HepG2 (cell line): ENCODE measurements around the gene SEC14L5. TPM values are rescaled to one million over a fixed set of nuclear protein-coding genes. Genes with fewer than 3 reads are reported as not detected.
A peak's percentile ranks its signal among the peaks of the same experiment; 100 is the strongest.

Source experiments
- BCL6 ChIP-seq: IDR thresholded peaks from 2 replicates; pipeline ENCODE4 v1.6.1; 2016; ENCODE audit warnings: missing genetic modification reagents, missing compliant biosample characterization
- CREB1 ChIP-seq, 2 experiments: fragments of 450-650 bp in 1 of 2; IDR thresholded peaks; 2 replicates each; pipeline ENCODE4 v1.6.1; 2016 to 2017; ENCODE audit warnings: control low read depth in 1 of 2, mild to moderate bottlenecking in 1 of 2, missing compliant biosample characterization in 1 of 2, missing genetic modification characterization in 1 of 2
- GPN1 ChIP-seq: sonication (generic); formaldehyde crosslinking; IDR thresholded peaks from 2 replicates; pipeline ENCODE4 v1.5.1; 2020; ENCODE audit warnings: missing genetic modification reagents, borderline replicate concordance
- HOXD1 ChIP-seq: sonication (generic); formaldehyde crosslinking; IDR thresholded peaks from 2 replicates; pipeline ENCODE4 v1.5.0; 2020; ENCODE audit warnings: missing genetic modification reagents
- JUNB ChIP-seq: sonication (generic); formaldehyde crosslinking; IDR thresholded peaks from 2 replicates; pipeline ENCODE4 v1.8.0; 2022; ENCODE audit warnings: missing genetic modification reagents, mild to moderate bottlenecking, borderline replicate concordance
- KAT7 ChIP-seq: IDR thresholded peaks from 2 replicates; pipeline ENCODE4 v1.6.1; 2018; ENCODE audit warnings: borderline replicate concordance, missing compliant biosample characterization
- KDM5A ChIP-seq: fragments of 200-600 bp; sonication (generic); IDR thresholded peaks from 2 replicates; pipeline ENCODE4 v1.7.0; 2018; ENCODE audit warnings: antibody characterized with exemption, mild to moderate bottlenecking, low read length, borderline replicate concordance
- MTA3 ChIP-seq: sonication (generic); formaldehyde crosslinking; IDR thresholded peaks from 2 replicates; pipeline ENCODE4 v1.4.0; 2020; ENCODE audit warnings: missing genetic modification reagents
- MZF1 ChIP-seq: sonication (generic); formaldehyde crosslinking; IDR thresholded peaks from 2 replicates; pipeline ENCODE4 v1.8.1; 2023; ENCODE audit warnings: mild to moderate bottlenecking, missing genetic modification reagents, borderline replicate concordance
- NCOR1 ChIP-seq: fragments of 200-600 bp; sonication (generic); IDR thresholded peaks from 2 replicates; pipeline ENCODE4 v1.7.0; 2017; ENCODE audit warnings: antibody characterized with exemption, low read length, borderline replicate concordance
- NR3C1 ChIP-seq: sonication (generic); formaldehyde crosslinking; IDR thresholded peaks from 2 replicates; pipeline ENCODE4 v1.4.0; 2020; ENCODE audit warnings: missing genetic modification reagents
- TCF7L2 ChIP-seq: IDR thresholded peaks from 2 replicates; pipeline ENCODE4 v1.6.1; 2011; ENCODE audit warnings: mild to moderate bottlenecking, low read depth, low read length, moderate library complexity
- THAP11 ChIP-seq: IDR thresholded peaks from 2 replicates; pipeline ENCODE4 v1.6.1; 2016; ENCODE audit warnings: missing biosample characterization, missing genetic modification reagents
- ZBTB1 ChIP-seq: sonication (generic); formaldehyde crosslinking; IDR thresholded peaks from 2 replicates; pipeline ENCODE4 v1.4.0; 2020; ENCODE audit warnings: missing genetic modification reagents, borderline replicate concordance
- ZBTB21 ChIP-seq: sonication (generic); formaldehyde crosslinking; IDR thresholded peaks from 2 replicates; pipeline ENCODE4 v1.4.0; 2020; ENCODE audit warnings: missing genetic modification reagents
- ZNF337 ChIP-seq: sonication (generic); formaldehyde crosslinking; IDR thresholded peaks from 2 replicates; pipeline ENCODE4 v1.5.1; 2020; ENCODE audit warnings: missing genetic modification reagents, low read depth, mild to moderate bottlenecking, borderline replicate concordance
- ZNF572 ChIP-seq: sonication (generic); formaldehyde crosslinking; IDR thresholded peaks from 2 replicates; pipeline ENCODE4 v1.5.1; 2020; ENCODE audit warnings: mild to moderate bottlenecking, missing genetic modification reagents
- polyA plus RNA-seq, 8 experiments: library from polyadenylated mRNA; depleted of rRNA in 3 of 8; stranded (reverse) in 7 of 8; unstranded in 1 of 8; fragments of >200 nt; fragmentation: Illumina TruSeq in 4 of 8; extraction: Trizol in 4 of 8; gene quantifications; 2 replicates each; pipeline versions ENCODE4 v1.2.1 to v1.2.3, GENCODE V29; 2011 to 2016; ENCODE audit warnings: low read depth in 4 of 8, missing spikeins in 1 of 8, mixed read lengths in 1 of 8; ENCODE audit not compliant: insufficient read depth in 1 of 8
- total RNA-seq, 5 experiments: library from RNA; depleted of rRNA; stranded (reverse); fragments of >200 nt; fragmentation: Illumina TruSeq; extraction: Trizol; gene quantifications; 2 replicates each; pipeline ENCODE4 v1.2.3, GENCODE V29; 2016; ENCODE audit warnings: low read depth in 1 of 5
- TF ChIP-seq, protein P1 (sequence below): sonication (generic); formaldehyde crosslinking; IDR thresholded peaks from 2 replicates; pipeline ENCODE4 v1.4.0; 2020; ENCODE audit warnings: missing genetic modification reagents, borderline replicate concordance
- TF ChIP-seq, protein P2 (sequence below): sonication (generic); formaldehyde crosslinking; IDR thresholded peaks from 2 replicates; pipeline ENCODE4 v1.5.0; 2020; ENCODE audit warnings: mild to moderate bottlenecking, missing genetic modification reagents, borderline replicate concordance
- TF ChIP-seq, protein P3 (sequence below): sonication (generic); formaldehyde crosslinking; IDR thresholded peaks from 2 replicates; pipeline ENCODE4 v1.8.0; 2022; ENCODE audit warnings: mild to moderate bottlenecking, missing genetic modification reagents
- TF ChIP-seq, protein P4 (sequence below): sonication (generic); formaldehyde crosslinking; IDR thresholded peaks from 2 replicates; pipeline ENCODE4 v1.4.0; 2020; ENCODE audit warnings: missing genetic modification reagents

Gene SEC14L5
- total and polyA plus RNA-seq, 2 of the 13 experiments (the other 11 are each of a cell fraction or from before 2014, with no cell fraction given): 0.40 to 0.42 TPM

DNA sequence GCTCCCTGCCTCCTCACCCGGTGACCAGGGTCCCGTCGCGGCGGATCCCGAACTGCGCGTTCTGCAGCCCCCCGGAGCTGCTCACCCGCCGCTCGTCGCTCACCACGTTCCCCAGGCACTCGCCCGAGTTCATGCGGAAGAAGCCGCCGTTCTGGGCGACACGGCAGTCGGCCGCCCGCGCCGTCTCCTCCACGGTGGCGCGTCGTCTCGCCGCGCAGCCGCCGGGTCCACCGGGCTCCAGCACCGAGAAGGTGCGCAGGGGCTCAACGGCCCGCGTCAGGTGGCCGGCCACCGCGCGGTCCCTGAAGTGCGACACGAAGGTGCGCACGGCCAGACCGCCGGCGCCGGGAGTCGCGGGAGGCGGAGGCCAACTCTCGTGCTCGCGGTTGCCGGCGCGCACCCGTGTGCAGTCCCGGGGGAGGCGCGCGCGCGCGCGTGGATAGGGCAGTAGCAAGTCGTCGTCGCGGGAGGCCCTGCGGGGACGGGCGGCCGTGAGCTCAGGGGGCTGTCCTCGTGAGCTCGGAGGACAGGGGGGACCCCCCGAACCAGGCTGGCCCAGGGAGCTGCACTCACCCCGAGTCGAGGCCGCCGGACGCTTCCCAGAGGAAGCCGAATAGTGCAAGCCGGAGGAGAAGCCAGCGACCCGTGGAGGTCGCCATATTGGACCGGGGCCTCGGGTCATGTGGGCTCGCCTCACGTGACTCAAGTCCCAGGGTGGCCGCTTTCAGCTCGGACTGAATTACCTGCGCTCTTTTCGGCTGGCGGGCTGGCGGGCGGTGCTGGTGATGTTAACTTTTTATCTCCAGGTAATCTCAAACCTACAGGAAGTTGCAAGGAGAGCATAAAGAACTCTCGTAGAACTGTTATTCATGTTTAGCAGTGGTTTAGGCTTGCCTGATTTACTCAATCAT is 75.4 kb downstream of the SEC14L5 start, which contains the start of gene NAGPA (continued):
- TF ChIP-seq, protein P1, sequence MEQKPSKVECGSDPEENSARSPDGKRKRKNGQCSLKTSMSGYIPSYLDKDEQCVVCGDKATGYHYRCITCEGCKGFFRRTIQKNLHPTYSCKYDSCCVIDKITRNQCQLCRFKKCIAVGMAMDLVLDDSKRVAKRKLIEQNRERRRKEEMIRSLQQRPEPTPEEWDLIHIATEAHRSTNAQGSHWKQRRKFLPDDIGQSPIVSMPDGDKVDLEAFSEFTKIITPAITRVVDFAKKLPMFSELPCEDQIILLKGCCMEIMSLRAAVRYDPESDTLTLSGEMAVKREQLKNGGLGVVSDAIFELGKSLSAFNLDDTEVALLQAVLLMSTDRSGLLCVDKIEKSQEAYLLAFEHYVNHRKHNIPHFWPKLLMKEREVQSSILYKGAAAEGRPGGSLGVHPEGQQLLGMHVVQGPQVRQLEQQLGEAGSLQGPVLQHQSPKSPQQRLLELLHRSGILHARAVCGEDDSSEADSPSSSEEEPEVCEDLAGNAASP (CRISPR knock-in tag): 0 out of 2 replicates have a peak, but pooled peaks have one; percentile 63
- TF ChIP-seq NCOR1 (no peak), KAT7 (peak; percentile 65), TCF7L2 (no peak), BCL6 (CRISPR knock-in tag) (peak; percentile 81), ZNF572 (peak; percentile 72; the same call in 1 of the 2 replicates), HOXD1 (CRISPR knock-in tag) (peak; percentile 93), NR3C1 (CRISPR knock-in tag) (no peak; the same call in 1 of the 2 replicates), ZBTB21 (CRISPR knock-in tag) (0 out of 2 replicates have a peak, but pooled peaks have one; percentile 36), KDM5A (peak; percentile 100), JUNB (CRISPR knock-in tag) (0 out of 2 replicates have a peak, but pooled peaks have one; percentile 48), GPN1 (CRISPR knock-in tag) (no peak), ZNF337 (CRISPR knock-in tag) (0 out of 2 replicates have a peak, but pooled peaks have one; percentile 15), THAP11 (CRISPR knock-in tag) (peak; percentile 91), MTA3 (CRISPR knock-in tag) (no peak), MZF1 (peak; percentile 69; the same call in 1 of the 2 replicates), ZBTB1 (peak; percentile 83; the same call in 1 of the 2 replicates), CREB1 (IDR thresholded peaks at IDR 0.05) (no peak), CREB1 (CRISPR knock-in tag; IDR thresholded peaks at IDR 0.05) (no peak)
- TF ChIP-seq, protein P2, sequence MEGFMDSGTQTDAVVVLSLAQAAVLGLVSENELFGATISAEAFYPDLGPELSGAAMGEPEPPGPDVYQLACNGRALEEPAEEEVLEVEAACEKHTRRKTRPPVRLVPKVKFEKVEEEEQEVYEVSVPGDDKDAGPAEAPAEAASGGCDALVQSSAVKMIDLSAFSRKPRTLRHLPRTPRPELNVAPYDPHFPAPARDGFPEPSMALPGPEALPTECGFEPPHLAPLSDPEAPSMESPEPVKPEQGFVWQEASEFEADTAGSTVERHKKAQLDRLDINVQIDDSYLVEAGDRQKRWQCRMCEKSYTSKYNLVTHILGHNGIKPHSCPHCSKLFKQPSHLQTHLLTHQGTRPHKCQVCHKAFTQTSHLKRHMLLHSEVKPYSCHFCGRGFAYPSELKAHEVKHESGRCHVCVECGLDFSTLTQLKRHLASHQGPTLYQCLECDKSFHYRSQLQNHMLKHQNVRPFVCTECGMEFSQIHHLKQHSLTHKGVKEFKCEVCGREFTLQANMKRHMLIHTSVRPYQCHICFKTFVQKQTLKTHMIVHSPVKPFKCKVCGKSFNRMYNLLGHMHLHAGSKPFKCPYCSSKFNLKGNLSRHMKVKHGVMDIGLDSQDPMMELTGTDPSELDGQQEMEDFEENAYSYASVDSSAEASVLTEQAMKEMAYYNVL (CRISPR knock-in tag): peak; percentile 76; the same call in 1 of the 2 replicates
- TF ChIP-seq, protein P3, sequence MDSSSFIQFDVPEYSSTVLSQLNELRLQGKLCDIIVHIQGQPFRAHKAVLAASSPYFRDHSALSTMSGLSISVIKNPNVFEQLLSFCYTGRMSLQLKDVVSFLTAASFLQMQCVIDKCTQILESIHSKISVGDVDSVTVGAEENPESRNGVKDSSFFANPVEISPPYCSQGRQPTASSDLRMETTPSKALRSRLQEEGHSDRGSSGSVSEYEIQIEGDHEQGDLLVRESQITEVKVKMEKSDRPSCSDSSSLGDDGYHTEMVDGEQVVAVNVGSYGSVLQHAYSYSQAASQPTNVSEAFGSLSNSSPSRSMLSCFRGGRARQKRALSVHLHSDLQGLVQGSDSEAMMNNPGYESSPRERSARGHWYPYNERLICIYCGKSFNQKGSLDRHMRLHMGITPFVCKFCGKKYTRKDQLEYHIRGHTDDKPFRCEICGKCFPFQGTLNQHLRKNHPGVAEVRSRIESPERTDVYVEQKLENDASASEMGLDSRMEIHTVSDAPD (CRISPR knock-in tag): no peak
- TF ChIP-seq, protein P4, sequence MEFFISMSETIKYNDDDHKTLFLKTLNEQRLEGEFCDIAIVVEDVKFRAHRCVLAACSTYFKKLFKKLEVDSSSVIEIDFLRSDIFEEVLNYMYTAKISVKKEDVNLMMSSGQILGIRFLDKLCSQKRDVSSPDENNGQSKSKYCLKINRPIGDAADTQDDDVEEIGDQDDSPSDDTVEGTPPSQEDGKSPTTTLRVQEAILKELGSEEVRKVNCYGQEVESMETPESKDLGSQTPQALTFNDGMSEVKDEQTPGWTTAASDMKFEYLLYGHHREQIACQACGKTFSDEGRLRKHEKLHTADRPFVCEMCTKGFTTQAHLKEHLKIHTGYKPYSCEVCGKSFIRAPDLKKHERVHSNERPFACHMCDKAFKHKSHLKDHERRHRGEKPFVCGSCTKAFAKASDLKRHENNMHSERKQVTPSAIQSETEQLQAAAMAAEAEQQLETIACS: peak; percentile 97
